HG03342 (cell line): Measurements from ENCODE around the gene STOML2.
"Not testable (repeated sequence)": the region's sequence is repeated elsewhere in the genome, so short reads cannot be mapped to it uniquely, and the experiment has no call there.

Experiments used
- ATAC-seq: cut with Tn5 transposase; IDR thresholded peaks from one replicate; pipeline ENCODE4 v1.9.1; 2021; ENCODE audit warnings: mild to moderate bottlenecking, moderate library complexity; ENCODE audit not compliant: unreplicated experiment

Gene STOML2

GRCh38 chr9:35102769-35103659 is at the start of gene STOML2:
STOML2 (minus strand) TSS chr9:35103131; CDS start chr9:35103094, 37 bp downstream.
- ATAC-seq = peak; percentile 88

- not testable (repeated sequence) for ATAC-seq
Measured at GRCh38 chr9:35147941-35148563, 45.1 kb upstream of the STOML2 start.

DNA sequence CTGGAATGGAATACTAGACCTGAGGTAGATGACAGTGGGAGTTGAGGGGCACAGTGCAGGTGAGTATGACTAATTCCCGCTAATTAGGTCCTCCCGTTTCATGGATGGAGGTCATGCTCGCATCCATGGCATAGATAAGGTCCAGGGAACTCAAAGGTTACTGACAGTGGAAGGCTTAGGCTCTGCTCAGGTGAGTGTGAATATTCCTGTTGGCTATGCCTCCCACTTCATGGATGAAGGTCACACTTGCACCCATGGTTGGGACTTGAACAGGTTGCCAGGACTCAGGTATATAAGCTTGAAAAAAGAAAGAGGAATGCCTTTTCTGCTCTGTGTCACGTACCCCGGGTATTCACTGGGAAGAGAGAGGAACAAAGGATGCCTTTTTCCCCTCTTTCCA is 39.1 kb upstream of the STOML2 start:
- no peak for ATAC-seq

GRCh38 chr9:35140093-35140492 is 37.2 kb upstream of the STOML2 start:
- ATAC-seq = no peak

DNA sequence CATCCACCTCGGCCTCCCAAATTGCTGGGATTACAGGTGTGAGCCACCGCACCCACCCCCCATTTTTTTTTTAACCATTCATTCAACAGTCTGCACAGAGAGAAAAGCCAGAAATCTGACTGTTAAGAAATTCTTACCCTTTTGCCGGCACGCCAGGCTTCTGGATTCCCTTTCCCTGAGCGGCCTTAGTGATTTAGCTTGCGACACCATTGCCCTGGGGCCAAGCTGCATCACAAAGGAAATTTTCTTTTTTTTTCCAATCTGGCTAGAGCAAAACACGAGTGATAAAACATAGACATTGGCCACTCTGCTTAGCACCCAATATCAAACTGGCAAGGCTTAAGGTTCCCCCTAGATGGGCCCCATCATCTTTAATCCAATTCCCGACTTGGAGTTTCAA is 33.9 kb upstream of the STOML2 start:
- ATAC-seq = no peak

DNA sequence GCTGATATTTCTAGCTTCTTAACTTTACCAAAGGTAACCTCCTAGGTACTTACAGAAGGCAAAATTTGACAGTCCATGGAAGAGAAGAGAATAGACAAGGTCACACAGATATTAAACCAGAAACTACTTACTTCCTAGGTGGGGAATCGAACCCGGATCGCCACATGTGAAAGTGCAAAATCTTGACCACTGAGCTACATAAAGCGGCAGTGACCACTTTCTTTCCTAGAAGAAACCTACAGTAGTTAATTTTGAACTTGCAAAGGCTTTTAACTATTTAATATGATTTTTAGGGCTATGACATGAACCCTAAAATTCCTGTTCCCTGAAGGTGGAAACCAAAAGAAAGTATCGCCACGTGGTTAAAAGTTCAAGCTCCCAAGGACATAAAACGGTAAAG is 33.1 kb upstream of the STOML2 start:
- ATAC-seq = no peak

GRCh38 chr9:35134920-35135319 is 32.0 kb upstream of the STOML2 start:
- no peak for ATAC-seq

DNA sequence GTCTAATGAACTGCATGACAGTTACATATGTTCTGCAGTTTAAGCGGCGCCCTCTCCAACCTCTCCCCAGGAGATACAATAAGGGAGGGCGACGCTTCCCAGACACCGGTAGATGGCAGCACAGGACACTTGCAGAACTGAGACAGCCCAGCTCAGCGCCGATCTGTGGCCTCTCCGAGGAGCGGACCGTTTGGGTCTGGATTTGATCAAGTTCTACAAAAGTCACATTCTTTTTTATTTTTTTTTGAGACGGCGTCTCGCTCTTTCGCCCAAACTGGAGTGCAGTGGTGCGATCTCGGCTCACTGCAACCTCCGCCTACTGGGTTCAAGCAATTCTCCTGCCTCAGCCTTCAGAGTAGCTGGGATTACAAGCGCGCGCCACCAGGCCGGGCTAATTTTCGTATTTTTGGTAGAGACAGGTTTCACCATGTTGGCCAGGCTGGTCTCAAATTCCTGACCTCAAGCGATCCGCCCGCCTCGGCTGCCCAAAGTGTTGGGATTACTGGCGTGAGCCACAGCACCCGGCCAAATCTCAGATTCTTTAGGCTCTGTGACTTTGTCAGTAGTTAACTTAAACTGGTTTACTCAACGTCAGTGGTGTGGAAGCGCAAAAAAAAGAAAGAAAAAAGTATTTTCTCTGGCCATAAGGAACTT is 14.1 kb upstream of the STOML2 start:
- peak; percentile 46 for ATAC-seq

GRCh38 chr9:35116539-35116897 is 13.6 kb upstream of the STOML2 start:
- peak; percentile 0 for ATAC-seq

DNA sequence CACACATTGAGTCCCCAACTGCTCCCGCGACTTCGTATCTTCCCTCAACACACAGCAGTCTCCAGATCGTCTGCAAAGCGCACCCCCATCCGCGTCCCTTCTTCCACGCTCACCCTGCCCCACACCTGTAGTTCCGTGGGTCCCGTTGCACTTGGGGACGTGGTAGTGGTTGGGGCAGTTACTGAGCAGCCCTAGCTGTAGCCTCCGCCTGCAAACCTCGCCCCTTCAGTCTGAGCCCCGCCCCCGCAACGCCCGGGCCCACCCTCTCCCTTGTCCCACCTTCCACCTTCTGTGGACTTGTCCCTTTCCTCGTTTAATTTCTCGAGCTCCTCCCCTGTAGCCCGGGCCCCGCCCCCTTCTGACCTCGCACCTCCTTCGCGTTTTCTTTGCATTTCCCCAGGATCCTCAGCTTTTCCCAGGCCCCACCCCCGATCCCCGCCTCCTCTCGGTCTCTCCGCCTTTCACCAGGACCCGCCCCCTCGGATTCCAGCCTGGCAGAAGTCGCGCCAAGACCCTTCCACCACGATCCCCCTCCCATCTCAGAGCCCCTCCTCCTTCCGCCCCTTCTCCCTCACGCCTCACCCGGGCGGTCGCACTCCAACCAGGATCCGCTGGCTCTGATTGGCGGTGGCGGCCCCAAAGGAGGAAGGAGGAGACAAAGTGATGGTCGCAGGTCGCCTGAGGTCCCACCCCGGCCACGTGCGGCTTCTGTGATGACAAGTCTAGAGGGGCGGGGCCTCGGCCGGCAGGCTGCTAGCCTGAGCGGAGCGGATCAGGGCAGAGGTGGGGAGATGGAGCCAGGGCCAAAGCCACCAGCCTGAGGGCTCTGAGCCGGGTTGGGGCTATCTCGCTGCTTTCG is 13.0 kb upstream of the STOML2 start, which contains the start of gene ATOSB:
TSS of gene ATOSB (minus strand) at position 183 of the 859 bp plus-strand sequence. CDS start 7,588 bp downstream, outside the sequence.
- ATAC-seq = peak; percentile 54

- ATAC-seq = no peak
Measured at GRCh38 chr9:35114840-35115628, 12.1 kb upstream of the STOML2 start.

- ATAC-seq = peak; percentile 15
Measured at GRCh38 chr9:35114113-35114839, 11.3 kb upstream of the STOML2 start.

DNA sequence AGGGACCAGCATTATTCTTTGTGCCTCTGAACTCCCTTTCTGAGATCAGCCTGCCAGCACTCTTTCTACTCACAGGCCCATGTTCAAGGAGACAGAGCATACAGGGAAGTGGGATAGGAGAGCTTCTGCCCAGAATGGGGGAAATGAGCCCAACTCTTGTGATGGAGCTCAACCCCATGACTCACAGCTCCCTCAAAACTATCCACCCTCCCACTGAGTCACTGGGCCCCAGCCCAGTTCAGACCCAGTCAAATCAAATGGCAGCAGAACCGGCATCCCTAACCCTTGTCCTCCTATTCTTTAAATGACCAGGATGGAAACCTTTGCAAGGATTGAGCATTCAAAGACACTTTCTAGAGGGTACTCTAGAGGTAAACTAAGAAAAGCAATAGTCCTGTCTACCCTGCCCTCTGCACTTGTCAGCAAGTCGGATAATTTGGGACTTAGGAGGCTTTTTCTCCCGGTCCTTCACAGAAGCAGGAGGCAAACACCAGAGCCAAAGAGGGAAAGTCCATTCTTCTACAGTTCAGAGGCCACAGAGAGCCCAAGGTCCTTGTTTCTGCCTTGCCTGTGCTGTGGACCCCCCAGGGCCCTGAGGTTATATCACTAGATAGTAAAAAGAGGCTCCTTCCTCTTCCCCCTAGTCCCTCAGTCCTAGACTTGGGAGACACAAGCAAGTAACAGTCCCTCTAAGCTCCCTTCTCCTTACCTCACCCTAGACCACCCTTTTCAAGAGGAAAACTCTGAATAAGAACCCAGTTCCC is 9.5 kb upstream of the STOML2 start:
- ATAC-seq = no peak

- ATAC-seq = peak; percentile 71
Measured at GRCh38 chr9:35111001-35111933, 8.3 kb upstream of the STOML2 start.

DNA sequence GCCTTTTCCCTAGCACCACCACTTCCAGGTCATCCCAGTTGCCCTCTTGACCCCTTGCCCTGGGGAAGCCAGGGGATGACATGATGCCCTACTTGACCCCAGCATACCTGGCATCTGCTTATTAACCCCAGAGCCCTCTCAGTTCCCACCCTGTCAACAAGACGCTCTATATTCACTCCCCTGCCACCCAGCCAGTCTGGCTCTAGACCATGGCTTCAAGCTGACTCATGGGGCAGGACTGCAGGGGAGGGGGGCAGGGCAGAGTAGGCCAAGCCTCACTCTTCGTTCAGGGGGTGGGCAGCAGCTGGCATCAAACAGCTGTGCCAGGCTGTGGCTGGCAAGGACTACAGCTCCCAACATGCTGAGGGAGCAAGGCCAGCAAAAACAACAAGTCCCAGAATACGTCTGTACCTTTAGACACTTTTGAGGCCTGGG is 7.4 kb upstream of the STOML2 start:
- ATAC-seq = no peak

DNA sequence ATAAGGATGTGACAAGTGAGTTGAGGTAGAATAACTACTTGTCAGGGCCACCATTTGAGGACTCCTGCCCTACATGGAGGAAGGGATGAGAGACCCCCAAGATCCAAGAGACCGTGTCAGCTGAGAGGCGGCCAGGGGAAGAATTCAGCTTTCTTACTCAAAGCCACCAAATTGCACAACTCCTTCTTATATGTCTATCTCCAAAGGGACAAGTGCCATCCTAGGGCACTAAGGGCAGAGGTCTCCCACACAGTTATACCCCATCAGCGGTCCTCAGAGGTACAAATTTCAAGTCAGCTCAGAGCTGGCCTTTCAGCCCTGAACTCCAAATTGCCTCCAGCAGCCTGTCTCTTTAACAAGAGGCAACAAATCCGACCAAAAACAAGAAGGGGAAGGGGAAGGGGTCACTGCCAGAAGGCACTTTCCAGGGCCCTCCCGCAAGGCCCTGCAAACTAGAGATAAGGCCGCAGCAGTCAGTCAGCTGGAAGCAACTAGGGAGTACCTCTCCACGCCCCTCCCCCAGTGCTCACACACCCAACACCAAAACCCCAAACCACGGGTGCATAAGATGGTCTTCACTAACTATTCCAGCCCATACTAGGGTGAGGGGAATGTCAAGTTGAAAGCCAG is 6.1 kb upstream of the STOML2 start:
- no peak for ATAC-seq

DNA sequence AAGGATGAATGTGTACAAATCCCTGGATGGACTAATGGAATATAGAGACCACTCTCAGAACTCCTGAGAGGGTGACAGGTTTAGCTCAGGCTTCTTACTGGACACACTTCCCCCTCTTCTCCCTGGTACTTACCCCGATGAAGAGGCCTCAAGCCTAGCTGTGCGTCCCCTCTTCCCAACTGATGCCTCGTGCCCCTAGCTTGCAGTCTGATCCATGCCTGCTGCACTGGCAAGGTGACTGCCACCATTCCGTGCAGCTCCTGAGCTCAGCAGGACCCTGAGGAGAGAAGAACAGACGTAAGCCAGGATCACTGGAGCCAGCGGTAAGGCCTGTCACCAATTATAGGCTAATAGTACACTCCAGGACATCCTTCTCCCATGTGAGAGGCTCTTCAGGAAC is 5.5 kb upstream of the STOML2 start:
- no peak for ATAC-seq
